Rectal smooth muscle tissue (tissue), 1 donor: Measurements from ENCODE around the gene SPARCL1.
A peak's percentile ranks its signal among the peaks of the same experiment; 100 is the strongest.

Source experiments
- H3K27ac ChIP-seq: one replicate; pipeline ENCODE4 v1.7.0; 2013; ENCODE audit warnings: low read depth, low read length, inconsistent platforms
- H3K27me3 ChIP-seq: one replicate; pipeline ENCODE4 v1.7.0; 2013; ENCODE audit warnings: low read length; ENCODE audit not compliant: control insufficient read depth, insufficient read depth
- H3K36me3 ChIP-seq: one replicate; pipeline ENCODE4 v1.7.0; 2013; ENCODE audit warnings: low read length; ENCODE audit not compliant: control insufficient read depth, insufficient read depth
- H3K4me1 ChIP-seq: one replicate; pipeline ENCODE4 v1.7.0; 2013; ENCODE audit warnings: low read length; ENCODE audit not compliant: control insufficient read depth, insufficient read depth
- H3K4me3 ChIP-seq: one replicate; pipeline ENCODE4 v1.7.0; 2013; ENCODE audit warnings: low read length
- H3K9ac ChIP-seq: one replicate; pipeline ENCODE4 v1.7.0; 2013; ENCODE audit warnings: low read length

The SPARCL1 gene

GRCh38 chr4:87532109-87532508, 2.9 kb upstream of the SPARCL1 start:
- no peak overlapping the region for H3K9ac ChIP-seq
- no peak overlapping the region for H3K4me3 ChIP-seq
- H3K4me1 ChIP-seq = peaks cover 29% of the 10 kb centered on the region
- H3K36me3 ChIP-seq = no peaks in the 10 kb centered on the region
- peak overlapping the region; percentile 98 for H3K27ac ChIP-seq
- H3K27me3 ChIP-seq = no peaks in the 10 kb centered on the region

- Histone ChIP-seq H3K36me3 (no peaks in the 10 kb centered on the region), H3K27me3 (no peaks in the 10 kb centered on the region), H3K9ac (no peak overlapping the region), H3K27ac (peak overlapping the region; percentile 98), H3K4me1 (peaks cover 29% of the 10 kb centered on the region), H3K4me3 (no peak overlapping the region)
Measured at GRCh38 chr4:87531621-87532020, 2.4 kb upstream of the SPARCL1 start.

- Histone ChIP-seq H3K4me1 (peaks cover 33% of the 10 kb centered on the region), H3K27me3 (no peaks in the 10 kb centered on the region), H3K36me3 (no peaks in the 10 kb centered on the region), H3K9ac (no peak overlapping the region), H3K27ac (peak overlapping the region; percentile 98), H3K4me3 (no peak overlapping the region)
Measured at GRCh38 chr4:87530868-87531267, 1.7 kb upstream of the SPARCL1 start.

- peak overlapping the region; percentile 98 for H3K27ac ChIP-seq
- H3K4me3 ChIP-seq = peak overlapping the region; percentile 68
- no peak overlapping the region for H3K9ac ChIP-seq
Measured at GRCh38 chr4:87530229-87530628, 1.1 kb upstream of the SPARCL1 start.

GRCh38 chr4:87527431-87528220, 1.6 kb downstream of the SPARCL1 start:
- Histone ChIP-seq H3K27ac (peak overlapping the region; percentile 98), H3K27me3 (no peaks in the 10 kb centered on the region), H3K36me3 (no peaks in the 10 kb centered on the region), H3K4me3 (peak overlapping the region; percentile 68), H3K4me1 (peaks cover 46% of the 10 kb centered on the region), H3K9ac (peak overlapping the region; percentile 49)

More at GRCh38 chr4:87530229-87530628, 1.1 kb upstream of the SPARCL1 start:
- Histone ChIP-seq H3K27me3 (no peaks in the 10 kb centered on the region), H3K36me3 (no peaks in the 10 kb centered on the region), H3K4me1 (peaks cover 35% of the 10 kb centered on the region)

- H3K9ac ChIP-seq = no peak overlapping the region
- H3K27ac ChIP-seq = peak overlapping the region; percentile 98
- no peaks in the 10 kb centered on the region for H3K27me3 ChIP-seq
- no peaks in the 10 kb centered on the region for H3K36me3 ChIP-seq
- H3K4me3 ChIP-seq = peak overlapping the region; percentile 68
- H3K4me1 ChIP-seq = peaks cover 46% of the 10 kb centered on the region
Measured at GRCh38 chr4:87525636-87526295, 3.4 kb downstream of the SPARCL1 start.

- Histone ChIP-seq H3K4me1 (peaks cover 40% of the 10 kb centered on the region), H3K27me3 (no peaks in the 10 kb centered on the region), H3K4me3 (no peak overlapping the region), H3K27ac (peak overlapping the region; percentile 98), H3K36me3 (no peaks in the 10 kb centered on the region), H3K9ac (no peak overlapping the region)
Measured at GRCh38 chr4:87524456-87524855, 4.7 kb downstream of the SPARCL1 start.

- Histone ChIP-seq H3K36me3 (no peaks in the 10 kb centered on the region), H3K27ac (peak overlapping the region; percentile 98), H3K4me3 (no peak overlapping the region), H3K4me1 (peaks cover 40% of the 10 kb centered on the region), H3K9ac (no peak overlapping the region), H3K27me3 (no peaks in the 10 kb centered on the region)
Measured at GRCh38 chr4:87523307-87523706, 5.9 kb downstream of the SPARCL1 start.

GRCh38 chr4:87521757-87522374, 7.3 kb downstream of the SPARCL1 start:
- Histone ChIP-seq H3K27me3 (no peaks in the 10 kb centered on the region), H3K27ac (peak overlapping the region; percentile 98), H3K4me3 (peak overlapping the region; percentile 29), H3K4me1 (peaks cover 49% of the 10 kb centered on the region), H3K9ac (no peak overlapping the region), H3K36me3 (no peaks in the 10 kb centered on the region)

GRCh38 chr4:87521319-87521718, 7.9 kb downstream of the SPARCL1 start:
- no peak overlapping the region for H3K9ac ChIP-seq
- H3K4me3 ChIP-seq = no peak overlapping the region
- peaks cover 46% of the 10 kb centered on the region for H3K4me1 ChIP-seq
- H3K27me3 ChIP-seq = no peaks in the 10 kb centered on the region
- no peaks in the 10 kb centered on the region for H3K36me3 ChIP-seq
- peak overlapping the region; percentile 98 for H3K27ac ChIP-seq

GRCh38 chr4:87517621-87518020, 11.6 kb downstream of the SPARCL1 start:
- Histone ChIP-seq H3K9ac (no peak overlapping the region), H3K27me3 (no peaks in the 10 kb centered on the region), H3K4me3 (no peak overlapping the region), H3K27ac (peak overlapping the region; percentile 25), H3K4me1 (peaks cover 42% of the 10 kb centered on the region), H3K36me3 (no peaks in the 10 kb centered on the region)

- H3K9ac ChIP-seq = no peak overlapping the region
- H3K27me3 ChIP-seq = no peaks in the 10 kb centered on the region
- no peak overlapping the region for H3K27ac ChIP-seq
- H3K4me1 ChIP-seq = peaks cover 33% of the 10 kb centered on the region
- no peaks in the 10 kb centered on the region for H3K36me3 ChIP-seq
- no peak overlapping the region for H3K4me3 ChIP-seq
Measured at GRCh38 chr4:87516683-87517082, 12.5 kb downstream of the SPARCL1 start.
